ENCODE data around the gene MFSD11. TPM values are rescaled to one million over a fixed set of nuclear protein-coding genes. Genes with fewer than 3 reads are reported as not detected.
"Not testable (repeated sequence)": the region's sequence is repeated elsewhere in the genome, so short reads cannot be mapped to it uniquely, and the experiment has no call there.

Gene MFSD11
- total and polyA plus RNA-seq, 2 of the 4 experiments (the other 2 are of a cell fraction): 12.3 to 16.1 TPM

- no peak overlapping the region for H4K91ac ChIP-seq (ENCODE audit: insufficient read depth, low read depth, low read length)
- H2AFZ ChIP-seq (replicated peaks; ENCODE audit: low read length, poor library complexity): no peak overlapping the region
- H3K4ac ChIP-seq (ENCODE audit: low read depth, low read length): no peak overlapping the region
- peak; percentile 34 for DNase-seq
- H2BK120ac ChIP-seq (ENCODE audit: low read depth, low read length): no peak overlapping the region
- H3K79me1 ChIP-seq (ENCODE audit: low read depth in 1 of 2, low read length in 2 of 2): no peaks in the 10 kb centered on the region
- H2AK9ac ChIP-seq (replicated peaks; ENCODE audit: low read depth, low read length, poor library complexity): no peak overlapping the region
- no peak overlapping the region for H3K4me2 ChIP-seq (ENCODE audit: low read depth, low read length)
- no peak overlapping the region for H3K4me3 ChIP-seq (ENCODE audit: insufficient read depth, low read depth, low read length)
- CTCF ChIA-PET: interaction anchor here (0.6 kb wide), 2 partner anchors 11 to 12 kb away, joined by 3 read pairs; no protein-coding TSS in a partner anchor
- H2BK5ac ChIP-seq (ENCODE audit: low read depth, low read length, poor library complexity, severe bottlenecking): no peak overlapping the region
- ATAC-seq (ENCODE audit: low read depth): peak; percentile 27; the same call in 1 of the 2 replicates
- no peak overlapping the region for H2BK15ac ChIP-seq (ENCODE audit: low read depth, low read length)
- no peaks in the 10 kb centered on the region for H3K4me1 ChIP-seq (ENCODE audit: control insufficient read depth, insufficient read depth, low read length)
- no peaks in the 10 kb centered on the region; the same call in 1 of the 2 replicates for H3K27me3 ChIP-seq (ENCODE audit: control insufficient read depth, insufficient read depth, low read length)
- POLR2A ChIA-PET (ENCODE audit: unreplicated experiment): no interaction called here
- H4K8ac ChIP-seq (ENCODE audit: low read depth in 2 of 2, low read length in 2 of 2): no peak overlapping the region; a peak in 1 of 4 replicates
- dilution Hi-C loops (cut with HindIII; ENCODE audit: low sequenced_read_pairs, unreplicated experiment): no loop called here
- no peaks in the 10 kb centered on the region for H3K9me1 ChIP-seq (ENCODE audit: insufficient read depth, low read length)
- H3K23ac ChIP-seq (ENCODE audit: low read depth, low read length): no peak overlapping the region
- no peak for TF ChIP-seq MAZ (IDR thresholded peaks at IDR 0.05; ENCODE audit: borderline replicate concordance, low read depth, low read length)
- 0 out of 2 replicates have a peak, but pooled peaks have one; percentile 9 for TF ChIP-seq CEBPB (IDR thresholded peaks at IDR 0.05; ENCODE audit: low read depth, low read length)
- no peak for TF ChIP-seq BHLHE40 (IDR thresholded peaks at IDR 0.05; ENCODE audit: low read depth, low read length)
- H4K5ac ChIP-seq (ENCODE audit: low read depth, low read length): no peak overlapping the region
- no peak overlapping the region for H3K18ac ChIP-seq (ENCODE audit: low read depth, low read length)
- H3K14ac ChIP-seq (replicated peaks; ENCODE audit: low read depth, low read length): no peak overlapping the region
- H3K36me3 ChIP-seq (ENCODE audit: control insufficient read depth, insufficient read depth, low read length): no peaks in the 10 kb centered on the region
- H3K9ac ChIP-seq (ENCODE audit: low read depth, low read length): no peak overlapping the region
- H3K27ac ChIP-seq (ENCODE audit: insufficient read depth, low read length): no peak overlapping the region
- intact Hi-C loops (cut with micrococcal nuclease): no loop called here
- no peaks in the 10 kb centered on the region for H4K20me1 ChIP-seq (ENCODE audit: insufficient read depth, low read length)
- H3K9me3 ChIP-seq (ENCODE audit: control insufficient read depth, insufficient read depth, low read length): no peaks in the 10 kb centered on the region
- in situ Hi-C loops (cut with MboI; ENCODE audit: low sequenced_read_pairs): no loop called here
- no peak overlapping the region for H3K56ac ChIP-seq (ENCODE audit: extremely low read depth, insufficient read depth, low read length)
- 74% methylated on average over 3 of the region's 9 CpGs; no CpG with 5 or more reads in 1 of the 2 experiments for WGBS, 2 experiments (ENCODE audit: extremely low coverage in 2 of 2, insufficient read length in 1 of 2)
- H2BK20ac ChIP-seq (ENCODE audit: low read depth, low read length): no peak overlapping the region
- H2AK5ac ChIP-seq (ENCODE audit: low read depth, low read length): no peak overlapping the region
- BruUV-seq (replicated peaks): no TSS peak
These were observed 67.4 kb downstream of the MFSD11 start for GRCh38 chr17:76805319-76805718.

DNA sequence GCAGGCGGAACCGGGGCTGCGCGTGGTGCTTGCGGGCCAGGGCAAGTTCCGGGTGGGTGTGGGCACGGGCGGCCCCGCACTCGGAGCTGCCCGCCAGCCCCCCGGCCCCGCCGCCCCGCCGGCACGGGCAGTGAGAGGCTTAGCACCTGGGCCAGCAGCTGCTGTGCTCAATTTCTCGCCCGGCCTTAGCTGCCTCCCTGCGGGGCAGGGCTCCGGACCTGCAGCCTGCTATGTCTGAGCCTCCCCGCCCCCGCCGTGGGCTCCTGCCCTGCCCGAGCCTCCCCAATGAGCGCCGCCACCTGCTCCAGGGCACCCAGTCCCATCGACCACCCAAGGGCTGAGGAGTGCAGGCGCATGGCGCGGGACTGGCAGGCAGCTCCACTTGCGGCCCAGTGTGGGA, 68.2 kb downstream of the MFSD11 start:
- intact Hi-C loops (cut with micrococcal nuclease); H3K27me3 ChIP-seq (ENCODE audit: control insufficient read depth, insufficient read depth, low read length); dilution Hi-C loops (cut with HindIII; ENCODE audit: low sequenced_read_pairs, unreplicated experiment); H2BK5ac ChIP-seq (ENCODE audit: low read depth, low read length, poor library complexity, severe bottlenecking); H3K23ac ChIP-seq (ENCODE audit: low read depth, low read length); H2AK9ac ChIP-seq (replicated peaks; ENCODE audit: low read depth, low read length, poor library complexity); H3K4me1 ChIP-seq (ENCODE audit: control insufficient read depth, insufficient read depth, low read length); H4K20me1 ChIP-seq (ENCODE audit: insufficient read depth, low read length); H3K9me1 ChIP-seq (ENCODE audit: insufficient read depth, low read length); H3K27ac ChIP-seq (ENCODE audit: insufficient read depth, low read length); H2BK120ac ChIP-seq (ENCODE audit: low read depth, low read length); BruUV-seq (replicated peaks); H3K9me3 ChIP-seq (ENCODE audit: control insufficient read depth, insufficient read depth, low read length); H3K18ac ChIP-seq (ENCODE audit: low read depth, low read length); H3K56ac ChIP-seq (ENCODE audit: extremely low read depth, insufficient read depth, low read length); H3K4me3 ChIP-seq (ENCODE audit: insufficient read depth, low read depth, low read length); H4K91ac ChIP-seq (ENCODE audit: insufficient read depth, low read depth, low read length); H2BK20ac ChIP-seq (ENCODE audit: low read depth, low read length); H3K36me3 ChIP-seq (ENCODE audit: control insufficient read depth, insufficient read depth, low read length); H3K14ac ChIP-seq (replicated peaks; ENCODE audit: low read depth, low read length); ATAC-seq (ENCODE audit: low read depth); H4K8ac ChIP-seq (ENCODE audit: low read depth in 2 of 2, low read length in 2 of 2); POLR2A ChIA-PET (ENCODE audit: unreplicated experiment); H2AK5ac ChIP-seq (ENCODE audit: low read depth, low read length); H3K4me2 ChIP-seq (ENCODE audit: low read depth, low read length); H4K5ac ChIP-seq (ENCODE audit: low read depth, low read length); H3K4ac ChIP-seq (ENCODE audit: low read depth, low read length); DNase-seq; H2AFZ ChIP-seq (replicated peaks; ENCODE audit: low read length, poor library complexity); H3K9ac ChIP-seq (ENCODE audit: low read depth, low read length); H2BK15ac ChIP-seq (ENCODE audit: low read depth, low read length); H3K79me1 ChIP-seq (ENCODE audit: low read depth in 1 of 2, low read length in 2 of 2); in situ Hi-C loops (cut with MboI; ENCODE audit: low sequenced_read_pairs): not testable (repeated sequence)
- CTCF ChIA-PET: interaction anchor here (1.0 kb wide), 1 partner anchor 253 kb away, joined by 3 read pairs; no protein-coding TSS in a partner anchor
- 83% methylated on average over 10 of the region's 32 CpGs; no CpG with 5 or more reads in 1 of the 2 experiments for WGBS, 2 experiments (ENCODE audit: extremely low coverage in 2 of 2, insufficient read length in 1 of 2)

All from IMR-90 (cell line).